Measurements from ENCODE around the gene EDAR. TPM values are rescaled to one million over a fixed set of nuclear protein-coding genes. Genes with fewer than 3 reads are reported as not detected.

EDAR gene
- total and polyA plus RNA-seq, 9 of the 15 experiments (the other 6 are each of a cell fraction or from before 2014, with no cell fraction given): 0.01 TPM; not detected in 8

DNA sequence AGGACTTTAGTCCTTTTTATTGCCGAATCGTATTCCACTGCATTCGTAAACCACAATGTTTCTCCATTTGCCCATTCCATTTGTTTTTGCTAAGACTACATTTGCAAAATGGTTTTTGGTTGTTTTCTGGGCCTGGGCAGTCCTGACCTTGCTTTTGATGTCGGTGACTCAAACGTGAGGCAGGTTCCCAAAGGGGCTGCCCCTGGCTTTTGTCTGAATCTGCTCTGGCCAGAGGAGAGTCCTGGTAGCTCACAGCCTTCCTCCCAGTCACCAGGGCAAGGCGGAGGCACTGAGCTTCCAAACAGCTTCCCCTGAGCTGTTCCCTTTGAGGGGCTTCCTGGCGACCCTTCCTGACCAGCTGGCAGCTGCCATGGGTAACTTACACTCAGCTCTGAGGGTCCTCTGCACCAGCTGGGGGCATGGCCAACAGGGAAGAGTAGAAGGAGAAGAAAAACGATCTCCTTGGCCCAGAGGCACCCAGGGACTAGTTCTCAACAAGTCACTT, 47.8 kb downstream of the EDAR start:
- ATAC-seq (no peak), DNase-seq (ENCODE audit: extremely low read depth in 1 of 4, low spot score in 3 of 4) (no peak), FAIRE-seq (no peak)
- 0% methylated on average over 8 of the region's 8 CpGs for WGBS (ENCODE audit: insufficient coverage, low coverage, missing lambda C conversion rate)
- no TSS peak for BruUV-seq (replicated peaks)
- no peak overlapping the region for H3K9ac ChIP-seq (ENCODE audit: insufficient read depth in 1 of 2, low read depth in 2 of 2, low read length in 2 of 2)
- H3K9me3 ChIP-seq (replicated peaks; ENCODE audit: control insufficient read depth, insufficient read depth, low read depth, low read length): no peaks in the 10 kb centered on the region
- intact Hi-C loops (cut with micrococcal nuclease): no loop called here
- H3K4me3 ChIP-seq: no peak overlapping the region
- H3K36me3 ChIP-seq (ENCODE audit: control insufficient read depth, insufficient read depth, low read length): no peaks in the 10 kb centered on the region
- peaks cover 47 to 72% of the 10 kb centered on the region in 2 experiments for H3K27me3 ChIP-seq (ENCODE audit: control insufficient read depth in 2 of 2, insufficient read depth in 2 of 2, low read length in 2 of 2)
- peaks cover 0 to 5% of the 10 kb centered on the region in 2 experiments; a peak in 2 of 5 replicates for H3K4me1 ChIP-seq (replicated peaks in 1 of 2; ENCODE audit: control insufficient read depth in 2 of 2, insufficient read depth in 2 of 2, low read length in 2 of 2)
- H3K4me2 ChIP-seq (ENCODE audit: insufficient read depth, low read length): no peak overlapping the region
- H3K27ac ChIP-seq (ENCODE audit: extremely low read depth, low read depth, low read length): no peak overlapping the region
- ChIA-PET POLR2A (no interaction called here), CTCF (ENCODE audit: low intra/inter-chr PET ratio) (no interaction called here)
- no peaks in the 10 kb centered on the region for H3K79me2 ChIP-seq (ENCODE audit: control insufficient read depth, insufficient read depth, low read length)
- H3K9me1 ChIP-seq (ENCODE audit: control insufficient read depth, insufficient read depth, low read length): no peaks in the 10 kb centered on the region
- H2AFZ ChIP-seq (ENCODE audit: low read depth, low read length): no peak overlapping the region
- H4K20me1 ChIP-seq (replicated peaks; ENCODE audit: control insufficient read depth, insufficient read depth, low read length): no peaks in the 10 kb centered on the region; the same call in 1 of the 2 replicates
- in situ Hi-C loops (cut with MboI): no loop called here
- no peak for TF ChIP-seq MEF2D (tag; conservative IDR thresholded peaks at IDR 0.05; ENCODE audit: low read depth)
- no peak for TF ChIP-seq PTBP1 (IDR thresholded peaks at IDR 0.05; ENCODE audit: low read depth, low read length)
- TF ChIP-seq NFIX (CRISPR knock-in tag; IDR thresholded peaks at IDR 0.05; ENCODE audit: low read depth): no peak
- TF ChIP-seq ZNF165 (CRISPR knock-in tag; IDR thresholded peaks at IDR 0.05; ENCODE audit: borderline replicate concordance): no peak
- TF ChIP-seq ZNF436 (CRISPR knock-in tag; IDR thresholded peaks at IDR 0.05): no peak
- TF ChIP-seq DNMT1 (IDR thresholded peaks at IDR 0.05): no peak
- TF ChIP-seq, protein P1, sequence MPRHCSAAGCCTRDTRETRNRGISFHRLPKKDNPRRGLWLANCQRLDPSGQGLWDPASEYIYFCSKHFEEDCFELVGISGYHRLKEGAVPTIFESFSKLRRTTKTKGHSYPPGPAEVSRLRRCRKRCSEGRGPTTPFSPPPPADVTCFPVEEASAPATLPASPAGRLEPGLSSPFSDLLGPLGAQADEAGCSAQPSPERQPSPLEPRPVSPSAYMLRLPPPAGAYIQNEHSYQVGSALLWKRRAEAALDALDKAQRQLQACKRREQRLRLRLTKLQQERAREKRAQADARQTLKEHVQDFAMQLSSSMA (CRISPR knock-in tag; IDR thresholded peaks at IDR 0.05): no peak
- TF ChIP-seq HLTF (IDR thresholded peaks at IDR 0.05): no peak
- no peak for TF ChIP-seq XRCC5 (IDR thresholded peaks at IDR 0.05; ENCODE audit: low read depth, low read length)
- no peak for TF ChIP-seq HIVEP1 (CRISPR knock-in tag; IDR thresholded peaks at IDR 0.05)
- no peak for TF ChIP-seq THRAP3 (IDR thresholded peaks at IDR 0.05; ENCODE audit: borderline replicate concordance)
- no peak for TF ChIP-seq CAMTA2 (CRISPR knock-in tag; conservative IDR thresholded peaks at IDR 0.05)
- no peak for TF ChIP-seq HMG20A (CRISPR knock-in tag; conservative IDR thresholded peaks at IDR 0.05)
- TF ChIP-seq, protein P2, sequence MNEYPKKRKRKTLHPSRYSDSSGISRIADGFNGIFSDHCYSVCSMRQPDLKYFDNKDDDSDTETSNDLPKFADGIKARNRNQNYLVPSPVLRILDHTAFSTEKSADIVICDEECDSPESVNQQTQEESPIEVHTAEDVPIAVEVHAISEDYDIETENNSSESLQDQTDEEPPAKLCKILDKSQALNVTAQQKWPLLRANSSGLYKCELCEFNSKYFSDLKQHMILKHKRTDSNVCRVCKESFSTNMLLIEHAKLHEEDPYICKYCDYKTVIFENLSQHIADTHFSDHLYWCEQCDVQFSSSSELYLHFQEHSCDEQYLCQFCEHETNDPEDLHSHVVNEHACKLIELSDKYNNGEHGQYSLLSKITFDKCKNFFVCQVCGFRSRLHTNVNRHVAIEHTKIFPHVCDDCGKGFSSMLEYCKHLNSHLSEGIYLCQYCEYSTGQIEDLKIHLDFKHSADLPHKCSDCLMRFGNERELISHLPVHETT (CRISPR knock-in tag; conservative IDR thresholded peaks at IDR 0.05 in 1 of 2, IDR thresholded peaks at IDR 0.05 in 1 of 2): no peak

All from K562 (cell line).